K562 (cell line): Measurements from ENCODE around the gene MRGPRE. TPM values are rescaled to one million over a fixed set of nuclear protein-coding genes. Genes with fewer than 3 reads are reported as not detected.

ENCODE experiments used
- ATAC-seq: fragments of 200-7000 bp; cut with Tn5 transposase; 3 replicates; pipeline ENCODE4 v1.9.1; 2020; ENCODE audit warnings: moderate library complexity
- BruUV-seq: library from RNA; stranded (reverse); fragments of 400-500 nt; replicated peaks from 2 replicates; lab custom pipeline; 2021; lab: Mats Ljungman, UMichigan
- CTCF ChIA-PET: fragments of 300-600 bp; formaldehyde crosslinking; extraction: SDS; loops from one replicate; lab custom pipeline; 2021; ENCODE audit warnings: low intra/inter-chr PET ratio; lab: Yijun Ruan, JAX
- POLR2A ChIA-PET: fragments of 300-600, 350-650 bp; sonication (Branson Sonifier 250); formaldehyde crosslinking; extraction: SDS; loops from one replicate; lab custom pipeline; 2021; ENCODE audit warnings: antibody characterized with exemption, inconsistent platforms; lab: Yijun Ruan, JAX
- DNase-seq, 4 experiments: peaks; one replicate each; pipeline versions ENCODE4 v3.0.0 to v3.0.0-alpha.2; 2011 to 2018; ENCODE audit warnings: low spot score in 3 of 4, mixed read lengths in 3 of 4; ENCODE audit errors: extremely low read depth in 1 of 4
- FAIRE-seq: peaks from 2 replicates; lab custom pipeline; 2011; peaks lifted over from hg19 to GRCh38; lab: Jason Lieb, UNC
- H2AFZ ChIP-seq: 2 replicates; pipeline ENCODE4 v1.6.0; 2011; ENCODE audit warnings: low read depth, low read length, control low read depth, inconsistent platforms
- H3K27ac ChIP-seq: fragments of 200-600 bp; 3 replicates; pipeline ENCODE4 v1.8.0; 2011; ENCODE audit warnings: low read depth, mild to moderate bottlenecking, control low read depth, inconsistent platforms, low read length, moderate library complexity, mixed read lengths; ENCODE audit errors: extremely low read depth
- H3K27me3 ChIP-seq, 2 experiments: fragments of 300-600 bp in 1 of 2; 2 replicates in 1 of 2; 3 replicates in 1 of 2; pipeline versions ENCODE4 v1.6.0 to v1.8.0; 2011; ENCODE audit warnings: inconsistent platforms in 2 of 2, low read length in 2 of 2, mild to moderate bottlenecking in 1 of 2, mixed read lengths in 1 of 2, moderate library complexity in 1 of 2; ENCODE audit not compliant: control insufficient read depth in 2 of 2, insufficient read depth in 2 of 2
- H3K36me3 ChIP-seq: fragments of 300-600 bp; 3 replicates; pipeline ENCODE4 v1.8.0; 2011; ENCODE audit warnings: mild to moderate bottlenecking, low read length, inconsistent platforms; ENCODE audit not compliant: control insufficient read depth, insufficient read depth
- H3K4me1 ChIP-seq, 2 experiments: fragments of 200-600 bp in 1 of 2; replicated peaks in 1 of 2; 2 replicates in 1 of 2; 3 replicates in 1 of 2; pipeline versions ENCODE4 v1.5.1 to v1.8.0; 2011; ENCODE audit warnings: inconsistent platforms in 2 of 2, low read length in 2 of 2, mild to moderate bottlenecking in 1 of 2, mixed read lengths in 1 of 2, moderate library complexity in 1 of 2; ENCODE audit not compliant: control insufficient read depth in 2 of 2, insufficient read depth in 2 of 2
- H3K4me2 ChIP-seq: 2 replicates; pipeline ENCODE4 v1.6.1; 2011; ENCODE audit warnings: low read length, control low read depth, inconsistent platforms, mixed read lengths; ENCODE audit not compliant: insufficient read depth
- H3K4me3 ChIP-seq: fragments of 200-600 bp; sonication (generic), shearing (Covaris generic); 2 replicates; pipeline ENCODE4 v1.5.1; 2016; ENCODE audit warnings: control low read depth, inconsistent platforms
- H3K79me2 ChIP-seq: fragments of 200-600 bp; 3 replicates; pipeline ENCODE4 v1.8.0; 2011; ENCODE audit warnings: low read length, inconsistent platforms; ENCODE audit not compliant: control insufficient read depth, insufficient read depth
- H3K9ac ChIP-seq, 2 experiments: 2 replicates each; pipeline versions ENCODE4 v1.6.0 to v1.6.1; 2011; ENCODE audit warnings: low read depth in 2 of 2, low read length in 2 of 2, control low read depth in 1 of 2, inconsistent platforms in 1 of 2, mild to moderate bottlenecking in 1 of 2, mixed read lengths in 1 of 2; ENCODE audit not compliant: insufficient read depth in 1 of 2
- H3K9me1 ChIP-seq: one replicate; pipeline ENCODE4 v1.6.0; 2011; ENCODE audit warnings: inconsistent platforms, mild to moderate bottlenecking, low read length, moderate library complexity; ENCODE audit not compliant: control insufficient read depth, insufficient read depth
- H3K9me3 ChIP-seq: replicated peaks from 2 replicates; pipeline ENCODE4 v1.5.1; 2011; ENCODE audit warnings: low read depth, low read length, inconsistent platforms; ENCODE audit not compliant: control insufficient read depth, insufficient read depth
- H4K20me1 ChIP-seq: replicated peaks from 2 replicates; pipeline ENCODE4 v1.6.1; 2011; ENCODE audit warnings: low read length, inconsistent platforms, mixed read lengths; ENCODE audit not compliant: control insufficient read depth, insufficient read depth
- CSDE1 ChIP-seq, 2 experiments: fragments of 450-650 bp; IDR thresholded peaks; 2 replicates each; pipeline ENCODE4 v1.6.1; 2016; ENCODE audit warnings: mild to moderate bottlenecking in 1 of 2
- ELF4 ChIP-seq: fragments of 450-650 bp; formaldehyde crosslinking; IDR thresholded peaks from 2 replicates; pipeline ENCODE4 v1.4.0; 2022; ENCODE audit warnings: missing genetic modification characterization
- FOXK2 ChIP-seq, 2 experiments: fragments of 450-650 bp; IDR thresholded peaks in 1 of 2; conservative IDR thresholded peaks in 1 of 2; 2 replicates each; pipeline ENCODE4 v1.6.1; 2016; ENCODE audit warnings: low read depth in 2 of 2, mild to moderate bottlenecking in 1 of 2
- HDGF ChIP-seq: fragments of 450-650 bp; IDR thresholded peaks from 2 replicates; pipeline ENCODE4 v1.6.1; 2016
- KDM5B ChIP-seq: fragments of 200-600 bp; sonication (generic); IDR thresholded peaks from 2 replicates; pipeline ENCODE4 v1.6.1; 2012; ENCODE audit warnings: low read depth, mild to moderate bottlenecking, moderate library complexity, low read length, control low read depth, inconsistent platforms; ENCODE audit not compliant: insufficient replicate concordance
- MAFG ChIP-seq: fragments of 450-650 bp; conservative IDR thresholded peaks from 2 replicates; pipeline ENCODE4 v1.6.1; 2016; ENCODE audit warnings: missing genetic modification characterization, missing compliant biosample characterization
- MCM2 ChIP-seq: fragments of 450-650 bp; IDR thresholded peaks from 2 replicates; pipeline ENCODE4 v1.6.1; 2017; ENCODE audit warnings: low read depth, mild to moderate bottlenecking
- TARDBP ChIP-seq: fragments of 450-650 bp; IDR thresholded peaks from 2 replicates; pipeline ENCODE4 v1.6.1; 2016
- TCF7 ChIP-seq: sonication (generic); IDR thresholded peaks from 2 replicates; pipeline ENCODE4 v1.6.1; 2016; ENCODE audit warnings: antibody characterized with exemption, borderline replicate concordance
- YY1 ChIP-seq, 3 experiments: IDR thresholded peaks; 2 replicates each; pipeline ENCODE4 v1.6.1; 2011; ENCODE audit warnings: low read length in 2 of 3, mild to moderate bottlenecking in 2 of 3, moderate library complexity in 2 of 3, borderline replicate concordance in 1 of 3, control low read depth in 1 of 3, low read depth in 1 of 3; ENCODE audit not compliant: insufficient read depth in 3 of 3, insufficient replicate concordance in 2 of 3, control insufficient read depth in 1 of 3, insufficient read length in 1 of 3; ENCODE audit errors: extremely low read depth in 1 of 3
- ZBED1 ChIP-seq: IDR thresholded peaks from 2 replicates; pipeline ENCODE4 v1.6.1; 2014
- ZBTB1 ChIP-seq: sonication (generic); formaldehyde crosslinking; IDR thresholded peaks from 2 replicates; pipeline ENCODE4 v1.8.1; 2023; ENCODE audit warnings: missing genetic modification reagents, low read depth, mild to moderate bottlenecking, borderline replicate concordance
- ZNF217 ChIP-seq: sonication (generic); formaldehyde crosslinking; IDR thresholded peaks from 2 replicates; pipeline ENCODE4 v1.8.0; 2022; ENCODE audit warnings: mild to moderate bottlenecking, missing genetic modification reagents
- ZNF274 ChIP-seq: IDR thresholded peaks from 2 replicates; pipeline ENCODE4 v1.6.1; 2011; ENCODE audit warnings: low read depth, mild to moderate bottlenecking, low read length, moderate library complexity, borderline replicate concordance
- ZNF778 ChIP-seq: fragments of 450-650 bp; formaldehyde crosslinking; IDR thresholded peaks from 2 replicates; pipeline ENCODE4 v1.4.0; 2020; ENCODE audit warnings: mild to moderate bottlenecking, moderate library complexity
- WGBS: fragments of 100-300 bp; shearing (Covaris generic); methylation state at CpG from one replicate; pipeline ENCODE4 v1.1.6; 2016; ENCODE audit warnings: low coverage, mixed read lengths; ENCODE audit not compliant: insufficient coverage; ENCODE audit errors: missing lambda C conversion rate; 5-methylcytosine and 5-hydroxymethylcytosine counted together
- in situ Hi-C: fragments of 300-500 bp; cut with MboI; formaldehyde crosslinking; loops from 4 replicates; pipeline ENCODE4 v1.15.0; 2018; ENCODE audit warnings: inconsistent platforms, mixed read lengths
- intact Hi-C: fragments of 100-400 bp; cut with micrococcal nuclease; formaldehyde crosslinking; loops from 2 replicates; pipeline ENCODE4 v1.14.2; 2022
- polyA plus RNA-seq, 8 experiments: library from polyadenylated mRNA; depleted of rRNA in 4 of 8; stranded (reverse) in 5 of 8; unstranded in 3 of 8; fragments of >200 nt; fragmentation: Nextera tagmentation in 2 of 8; fragmentation: Illumina TruSeq in 1 of 8; extraction: Ambion mirVana in 2 of 8; extraction: Trizol in 1 of 8; gene quantifications; 2 replicates each; pipeline versions ENCODE4 v1.2.1 to v1.2.3, GENCODE V29; 2011 to 2014; ENCODE audit warnings: inconsistent platforms in 1 of 8, missing spikeins in 1 of 8
- total RNA-seq, 7 experiments: library from RNA; depleted of rRNA in 6 of 7; stranded (reverse); fragments of >200 nt in 6 of 7; fragmentation: Illumina TruSeq in 2 of 7; extraction: Trizol in 2 of 7; gene quantifications; 2 replicates each; pipeline versions ENCODE4 v1.2.1 to v1.2.3, GENCODE V29; 2011 to 2021; ENCODE audit warnings: low replicate concordance in 1 of 7
- TF ChIP-seq, protein P1 (sequence below), 2 experiments: IDR thresholded peaks; 2 replicates each; pipeline ENCODE4 v1.6.1; 2011; ENCODE audit warnings: borderline replicate concordance in 1 of 2, control low read depth in 1 of 2, low read depth in 1 of 2, low read length in 1 of 2, mild to moderate bottlenecking in 1 of 2, mixed read lengths in 1 of 2, moderate library complexity in 1 of 2; ENCODE audit not compliant: insufficient read depth in 1 of 2, insufficient read length in 1 of 2, poor library complexity in 1 of 2, severe bottlenecking in 1 of 2; ENCODE audit errors: extremely low read depth in 1 of 2
- TF ChIP-seq, protein P2 (sequence below): fragments of 250-450 bp; sonication (Bioruptor Pico); IDR thresholded peaks from 2 replicates; pipeline ENCODE4 v1.4.0; 2020
- TF ChIP-seq, protein P3 (sequence below): fragments of 250-450 bp; sonication (Bioruptor Pico); IDR thresholded peaks from 2 replicates; pipeline ENCODE4 v1.8.0; 2022; ENCODE audit warnings: moderate library complexity, mild to moderate bottlenecking, inconsistent platforms
- TF ChIP-seq, protein P4 (sequence below): fragments of 250-450 bp; sonication (Bioruptor Pico); IDR thresholded peaks from 2 replicates; pipeline ENCODE4 v1.8.0; 2022; ENCODE audit warnings: moderate library complexity, mild to moderate bottlenecking, inconsistent platforms

Gene MRGPRE
- total and polyA plus RNA-seq, 9 of the 15 experiments (the other 6 are each of a cell fraction or from before 2014, with no cell fraction given), result not detected

DNA sequence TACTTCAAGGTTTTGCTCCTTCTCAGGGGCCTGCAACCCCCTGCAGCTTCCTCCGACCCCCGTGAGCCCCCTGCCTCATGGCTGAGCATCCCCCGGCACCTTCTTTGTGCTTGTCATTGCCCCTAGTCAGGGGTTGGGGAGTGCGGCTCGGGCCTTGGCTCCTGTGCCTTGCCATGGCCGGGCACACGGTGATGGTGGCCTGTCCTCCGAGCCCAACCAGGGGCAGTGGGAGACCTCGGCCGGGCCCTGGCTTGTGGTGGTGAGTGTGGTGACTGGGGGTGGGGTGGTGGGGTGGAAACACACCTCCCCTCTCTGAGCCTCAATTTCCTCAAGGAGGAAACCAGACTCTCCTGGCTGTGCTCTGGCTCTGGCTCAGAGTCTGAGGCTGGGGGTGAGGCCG is 12.1 kb downstream of the MRGPRE start:
- no peaks in the 10 kb centered on the region for H3K79me2 ChIP-seq
- no peaks in the 10 kb centered on the region for H3K9me1 ChIP-seq
- ChIA-PET CTCF (no interaction called here), POLR2A (no interaction called here)
- no peak overlapping the region for H3K27ac ChIP-seq
- 48% methylated on average over 8 of the region's 11 CpGs for WGBS
- DNase-seq (no peak), FAIRE-seq (no peak), ATAC-seq (no peak)
- BruUV-seq, result no TSS peak
- no peak overlapping the region for H3K4me2 ChIP-seq
- intact Hi-C loops, result no loop called here
- in situ Hi-C loops, result no loop called here
- peaks cover 11 to 86% of the 10 kb centered on the region in 2 experiments; a peak in 4 of 5 replicates for H3K4me1 ChIP-seq
- no peaks in the 10 kb centered on the region for H4K20me1 ChIP-seq
- no peak overlapping the region for H2AFZ ChIP-seq
- peaks cover 0 to 6% of the 10 kb centered on the region in 2 experiments; a peak in 1 of 5 replicates for H3K27me3 ChIP-seq
- H3K9ac ChIP-seq, result peak overlapping the region in 1 of 2 experiments; percentile 21; a peak in 1 of 4 replicates
- TF ChIP-seq, protein P1, sequence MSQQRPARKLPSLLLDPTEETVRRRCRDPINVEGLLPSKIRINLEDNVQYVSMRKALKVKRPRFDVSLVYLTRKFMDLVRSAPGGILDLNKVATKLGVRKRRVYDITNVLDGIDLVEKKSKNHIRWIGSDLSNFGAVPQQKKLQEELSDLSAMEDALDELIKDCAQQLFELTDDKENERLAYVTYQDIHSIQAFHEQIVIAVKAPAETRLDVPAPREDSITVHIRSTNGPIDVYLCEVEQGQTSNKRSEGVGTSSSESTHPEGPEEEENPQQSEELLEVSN (IDR thresholded peaks at IDR 0.05; ENCODE audit: borderline replicate concordance in 1 of 2, extremely low read depth in 1 of 2, insufficient read depth in 1 of 2, insufficient read length in 1 of 2, low read depth in 1 of 2, low read length in 1 of 2, poor library complexity in 1 of 2, severe bottlenecking in 1 of 2), result no peak
- TF ChIP-seq CSDE1 (IDR thresholded peaks at IDR 0.05) (no peak), KDM5B (no peak), TCF7 (no peak), MAFG (no peak), ZNF778 (CRISPR knock-in tag) (no peak), TARDBP (no peak), FOXK2 (conservative IDR thresholded peaks at IDR 0.05 in 1 of 2, IDR thresholded peaks at IDR 0.05 in 1 of 2; ENCODE audit: low read depth in 2 of 2) (no peak), HDGF (no peak), ELF4 (no peak), MCM2 (no peak), ZNF217 (CRISPR knock-in tag) (no peak), ZNF274 (no peak), YY1 (IDR thresholded peaks at IDR 0.05; ENCODE audit: borderline replicate concordance in 1 of 3, control insufficient read depth in 1 of 3, extremely low read depth in 1 of 3, insufficient read depth in 3 of 3, insufficient read length in 1 of 3, insufficient replicate concordance in 2 of 3, low read depth in 1 of 3, low read length in 2 of 3) (no peak), ZBTB1 (CRISPR knock-in tag) (no peak), ZBED1 (no peak)
- TF ChIP-seq, protein P2, sequence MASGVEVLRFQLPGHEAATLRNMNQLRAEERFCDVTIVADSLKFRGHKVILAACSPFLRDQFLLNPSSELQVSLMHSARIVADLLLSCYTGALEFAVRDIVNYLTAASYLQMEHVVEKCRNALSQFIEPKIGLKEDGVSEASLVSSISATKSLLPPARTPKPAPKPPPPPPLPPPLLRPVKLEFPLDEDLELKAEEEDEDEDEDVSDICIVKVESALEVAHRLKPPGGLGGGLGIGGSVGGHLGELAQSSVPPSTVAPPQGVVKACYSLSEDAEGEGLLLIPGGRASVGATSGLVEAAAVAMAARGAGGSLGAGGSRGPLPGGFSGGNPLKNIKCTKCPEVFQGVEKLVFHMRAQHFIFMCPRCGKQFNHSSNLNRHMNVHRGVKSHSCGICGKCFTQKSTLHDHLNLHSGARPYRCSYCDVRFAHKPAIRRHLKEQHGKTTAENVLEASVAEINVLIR (CRISPR knock-in tag), result no peak
- TF ChIP-seq, protein P3, sequence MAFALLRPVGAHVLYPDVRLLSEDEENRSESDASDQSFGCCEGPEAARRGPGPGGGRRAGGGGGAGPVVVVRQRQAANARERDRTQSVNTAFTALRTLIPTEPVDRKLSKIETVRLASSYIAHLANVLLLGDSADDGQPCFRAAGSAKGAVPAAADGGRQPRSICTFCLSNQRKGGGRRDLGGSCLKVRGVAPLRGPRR (CRISPR knock-in tag), result no peak
- TF ChIP-seq, protein P4, sequence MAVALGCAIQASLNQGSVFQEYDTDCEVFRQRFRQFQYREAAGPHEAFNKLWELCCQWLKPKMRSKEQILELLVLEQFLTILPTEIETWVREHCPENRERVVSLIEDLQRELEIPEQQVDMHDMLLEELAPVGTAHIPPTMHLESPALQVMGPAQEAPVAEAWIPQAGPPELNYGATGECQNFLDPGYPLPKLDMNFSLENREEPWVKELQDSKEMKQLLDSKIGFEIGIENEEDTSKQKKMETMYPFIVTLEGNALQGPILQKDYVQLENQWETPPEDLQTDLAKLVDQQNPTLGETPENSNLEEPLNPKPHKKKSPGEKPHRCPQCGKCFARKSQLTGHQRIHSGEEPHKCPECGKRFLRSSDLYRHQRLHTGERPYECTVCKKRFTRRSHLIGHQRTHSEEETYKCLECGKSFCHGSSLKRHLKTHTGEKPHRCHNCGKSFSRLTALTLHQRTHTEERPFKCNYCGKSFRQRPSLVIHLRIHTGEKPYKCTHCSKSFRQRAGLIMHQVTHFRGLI (CRISPR knock-in tag), result no peak
- no peak overlapping the region for H3K4me3 ChIP-seq
- no peaks in the 10 kb centered on the region for H3K9me3 ChIP-seq
- no peaks in the 10 kb centered on the region for H3K36me3 ChIP-seq
